IMR-90 (cell line): ENCODE results near the gene ITPK1. TPM values are rescaled to one million over a fixed set of nuclear protein-coding genes. Genes with fewer than 3 reads are reported as not detected.

ENCODE experiments used
- ATAC-seq: fragments of 200-7000 bp; cut with Tn5 transposase; 2 replicates; pipeline ENCODE4 v1.9.1; 2020; ENCODE audit warnings: low read depth, mild to moderate bottlenecking, moderate library complexity
- BruUV-seq: library from RNA; stranded (reverse); fragments of 400-500 nt; replicated peaks from 2 replicates; lab custom pipeline; 2021; lab: Mats Ljungman, UMichigan
- CTCF ChIA-PET: fragments of 300-600 bp; formaldehyde crosslinking; extraction: SDS; loops from one replicate; lab custom pipeline; 2021; ENCODE audit warnings: antibody characterized with exemption; lab: Yijun Ruan, JAX
- POLR2A ChIA-PET: fragments of 300-600 bp; sonication (Branson Sonifier 250); formaldehyde crosslinking; loops from one replicate; lab custom pipeline; 2022; ENCODE audit warnings: antibody characterized with exemption; ENCODE audit not compliant: unreplicated experiment; lab: Charles Lee
- DNase-seq: peaks from one replicate; pipeline ENCODE4 v3.0.0; 2013
- H2AFZ ChIP-seq: replicated peaks from 2 replicates; pipeline ENCODE3; 2013; ENCODE audit warnings: low read length, mild to moderate bottlenecking; ENCODE audit not compliant: poor library complexity
- H2AK5ac ChIP-seq: 2 replicates; pipeline ENCODE4 v1.6.1; 2013; ENCODE audit warnings: low read depth, low read length, inconsistent platforms
- H2AK9ac ChIP-seq: replicated peaks from 2 replicates; pipeline ENCODE3; 2013; ENCODE audit warnings: mild to moderate bottlenecking, low read depth, low read length, moderate library complexity; ENCODE audit not compliant: poor library complexity
- H2BK120ac ChIP-seq: 2 replicates; pipeline ENCODE4 v1.6.1; 2013; ENCODE audit warnings: low read depth, low read length, inconsistent platforms
- H2BK15ac ChIP-seq: 3 replicates; pipeline ENCODE4 v1.6.1; 2013; ENCODE audit warnings: low read depth, low read length, inconsistent platforms
- H2BK20ac ChIP-seq: 2 replicates; pipeline ENCODE4 v1.6.1; 2013; ENCODE audit warnings: low read depth, mild to moderate bottlenecking, inconsistent platforms, low read length, moderate library complexity
- H2BK5ac ChIP-seq: 2 replicates; pipeline ENCODE4 v1.6.1; 2013; ENCODE audit warnings: mild to moderate bottlenecking, low read depth, low read length, inconsistent platforms; ENCODE audit not compliant: poor library complexity, severe bottlenecking
- H3K14ac ChIP-seq: replicated peaks from 2 replicates; pipeline ENCODE4 v1.6.1; 2013; ENCODE audit warnings: low read depth, low read length, inconsistent platforms
- H3K18ac ChIP-seq: 2 replicates; pipeline ENCODE4 v1.6.1; 2013; ENCODE audit warnings: low read depth, low read length, control low read depth
- H3K23ac ChIP-seq: 2 replicates; pipeline ENCODE4 v1.6.1; 2013; ENCODE audit warnings: low read depth, low read length, inconsistent platforms
- H3K27ac ChIP-seq: 2 replicates; pipeline ENCODE4 v1.5.1; 2013; ENCODE audit warnings: mild to moderate bottlenecking, control low read depth, low read length; ENCODE audit not compliant: insufficient read depth
- H3K27me3 ChIP-seq: 2 replicates; pipeline ENCODE4 v1.6.1; 2013; ENCODE audit warnings: low read length; ENCODE audit not compliant: control insufficient read depth, insufficient read depth
- H3K36me3 ChIP-seq: 2 replicates; pipeline ENCODE4 v1.6.1; 2013; ENCODE audit warnings: low read length, mixed read lengths; ENCODE audit not compliant: control insufficient read depth, insufficient read depth
- H3K4ac ChIP-seq: 2 replicates; pipeline ENCODE4 v1.6.1; 2013; ENCODE audit warnings: low read depth, low read length, inconsistent platforms
- H3K4me1 ChIP-seq: 2 replicates; pipeline ENCODE4 v1.6.1; 2013; ENCODE audit warnings: low read length, mixed read lengths; ENCODE audit not compliant: control insufficient read depth, insufficient read depth
- H3K4me2 ChIP-seq: 2 replicates; pipeline ENCODE4 v1.6.1; 2013; ENCODE audit warnings: low read depth, mild to moderate bottlenecking, control low read depth, low read length, moderate library complexity
- H3K4me3 ChIP-seq: 2 replicates; pipeline ENCODE4 v1.5.1; 2013; ENCODE audit warnings: low read depth, mild to moderate bottlenecking, control low read depth, low read length, moderate library complexity; ENCODE audit not compliant: insufficient read depth
- H3K56ac ChIP-seq: 2 replicates; pipeline ENCODE4 v1.6.1; 2013; ENCODE audit warnings: low read length, inconsistent platforms; ENCODE audit not compliant: insufficient read depth; ENCODE audit errors: extremely low read depth
- H3K79me1 ChIP-seq, 2 experiments: 2 replicates each; pipeline ENCODE4 v1.6.1; 2013; ENCODE audit warnings: low read length in 2 of 2, inconsistent platforms in 1 of 2, low read depth in 1 of 2
- H3K9ac ChIP-seq: 2 replicates; pipeline ENCODE4 v1.6.1; 2013; ENCODE audit warnings: low read depth, low read length, control low read depth
- H3K9me1 ChIP-seq: 2 replicates; pipeline ENCODE4 v1.6.1; 2013; ENCODE audit warnings: low read length, inconsistent platforms; ENCODE audit not compliant: insufficient read depth
- H3K9me3 ChIP-seq: 2 replicates; pipeline ENCODE4 v1.6.1; 2013; ENCODE audit warnings: low read length; ENCODE audit not compliant: control insufficient read depth, insufficient read depth
- H4K20me1 ChIP-seq: 2 replicates; pipeline ENCODE4 v1.6.1; 2013; ENCODE audit warnings: low read length, inconsistent platforms; ENCODE audit not compliant: insufficient read depth
- H4K5ac ChIP-seq: 2 replicates; pipeline ENCODE4 v1.6.1; 2013; ENCODE audit warnings: mild to moderate bottlenecking, low read depth, low read length, control low read depth
- H4K8ac ChIP-seq, 2 experiments: 2 replicates each; pipeline ENCODE4 v1.6.1; 2013; ENCODE audit warnings: low read depth in 2 of 2, low read length in 2 of 2, control low read depth in 1 of 2, inconsistent platforms in 1 of 2
- H4K91ac ChIP-seq: 2 replicates; pipeline ENCODE4 v1.6.1; 2013; ENCODE audit warnings: low read depth, low read length, inconsistent platforms; ENCODE audit not compliant: insufficient read depth
- BHLHE40 ChIP-seq: fragments of 150-350 bp; IDR thresholded peaks from 2 replicates; pipeline ENCODE4 v1.6.1; 2016; ENCODE audit warnings: mild to moderate bottlenecking, low read depth, low read length
- CEBPB ChIP-seq: IDR thresholded peaks from 2 replicates; pipeline ENCODE4 v1.6.1; 2012; ENCODE audit warnings: low read depth, low read length, improper control_type of control experiment
- CHD1 ChIP-seq: IDR thresholded peaks from 2 replicates; pipeline ENCODE4 v1.6.1; 2012; ENCODE audit warnings: low read depth, low read length, improper control_type of control experiment
- FOS ChIP-seq: fragments of 150-350 bp; IDR thresholded peaks from 2 replicates; pipeline ENCODE4 v1.6.1; 2016; ENCODE audit warnings: low read depth, low read length
- MAFK ChIP-seq: IDR thresholded peaks from 2 replicates; pipeline ENCODE4 v1.6.1; 2012; ENCODE audit warnings: low read depth, low read length, improper control_type of control experiment
- MAZ ChIP-seq: IDR thresholded peaks from 2 replicates; pipeline ENCODE4 v1.6.1; 2012; ENCODE audit warnings: low read depth, mild to moderate bottlenecking, low read length, improper control_type of control experiment, moderate library complexity, borderline replicate concordance
- MXI1 ChIP-seq: IDR thresholded peaks from 2 replicates; pipeline ENCODE4 v1.6.1; 2012; ENCODE audit warnings: low read depth, mild to moderate bottlenecking, low read length, moderate library complexity, borderline replicate concordance
- NFE2L2 ChIP-seq: fragments of 150-350 bp; IDR thresholded peaks from 2 replicates; pipeline ENCODE4 v1.6.1; 2016; ENCODE audit warnings: low read depth, mild to moderate bottlenecking, low read length
- POLR2A ChIP-seq: IDR thresholded peaks from 2 replicates; pipeline ENCODE4 v1.6.1; 2012; ENCODE audit warnings: mild to moderate bottlenecking, low read depth, low read length
- RCOR1 ChIP-seq: IDR thresholded peaks from 2 replicates; pipeline ENCODE4 v1.6.1; 2012; ENCODE audit warnings: mild to moderate bottlenecking, low read length, improper control_type of control experiment; ENCODE audit not compliant: insufficient replicate concordance
- SMC3 ChIP-seq: fragments of 150-350 bp; IDR thresholded peaks from 2 replicates; pipeline ENCODE4 v1.6.1; 2016; ENCODE audit warnings: low read depth, mild to moderate bottlenecking, antibody characterized with exemption, low read length, moderate library complexity
- WGBS, 2 experiments: methylation state at CpG; one replicate each; pipeline versions ENCODE4 v1.1.5 to v1.1.7; 2013; ENCODE audit warnings: missing lambda C conversion rate in 2 of 2; ENCODE audit not compliant: insufficient read length in 1 of 2; ENCODE audit errors: extremely low coverage in 2 of 2; 5-methylcytosine and 5-hydroxymethylcytosine counted together
- dilution Hi-C: fragments of 300-500 bp; cut with HindIII; formaldehyde crosslinking; loops from one replicate; pipeline ENCODE4 v1.14.3; 2018; ENCODE audit warnings: low sequenced_read_pairs; ENCODE audit not compliant: unreplicated experiment
- in situ Hi-C: fragments of 300-500 bp; cut with MboI; formaldehyde crosslinking; loops from 3 replicates; pipeline ENCODE4 v1.14.3; 2019; ENCODE audit warnings: low sequenced_read_pairs, inconsistent platforms, mixed read lengths
- intact Hi-C: fragments of 100-400 bp; cut with micrococcal nuclease; formaldehyde crosslinking; loops from 2 replicates; pipeline ENCODE4 v1.10.0; 2022
- polyA plus RNA-seq, 3 experiments: library from polyadenylated mRNA; depleted of rRNA; stranded (reverse); fragments of >200 nt; gene quantifications; 2 replicates each; pipeline ENCODE4 v1.2.3, GENCODE V29; 2012; ENCODE audit warnings: low replicate concordance in 1 of 3
- total RNA-seq: library from RNA; depleted of rRNA; stranded (reverse); fragments of >200 nt; gene quantifications from 2 replicates; pipeline ENCODE4 v1.2.3, GENCODE V29; 2012

The ITPK1 gene
- total and polyA plus RNA-seq, 2 of the 4 experiments (the other 2 are of a cell fraction): 21.7 to 26.9 TPM

DNA sequence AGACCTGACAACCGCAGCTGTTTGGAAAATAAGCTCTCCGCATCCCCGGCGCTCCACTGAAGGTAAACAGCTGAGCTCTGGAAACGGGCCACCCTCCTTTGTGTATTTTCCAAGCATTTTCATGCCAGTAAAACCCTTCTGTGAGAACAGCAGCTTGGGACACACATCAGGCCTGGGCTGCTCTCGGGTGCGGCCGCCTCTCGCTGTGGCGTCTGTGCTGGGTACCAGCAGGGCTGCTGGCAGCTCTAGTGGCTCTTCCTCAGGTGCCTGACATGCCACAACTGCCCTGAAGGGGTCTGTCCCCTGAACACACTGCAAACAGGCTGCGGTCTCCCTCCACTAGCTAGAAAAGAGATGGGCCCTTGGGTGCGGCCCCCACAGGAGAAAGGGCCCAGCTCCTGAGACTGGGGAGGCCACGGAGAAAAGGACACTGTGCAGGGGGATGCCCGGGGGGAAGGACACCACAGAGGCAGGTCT, 96.3 kb downstream of the ITPK1 start:
- no TSS peak for BruUV-seq
- Histone ChIP-seq H2BK120ac (no peak overlapping the region), H3K27me3 (no peaks in the 10 kb centered on the region), H4K5ac (no peak overlapping the region), H2AK9ac (no peak overlapping the region), H3K36me3 (no peaks in the 10 kb centered on the region), H2AFZ (no peak overlapping the region), H3K4me3 (no peak overlapping the region), H2BK5ac (no peak overlapping the region), H3K79me1 (no peaks in the 10 kb centered on the region), H3K4ac (no peak overlapping the region), H4K8ac (no peak overlapping the region), H3K9me3 (no peaks in the 10 kb centered on the region), H2BK20ac (no peak overlapping the region), H3K9me1 (no peaks in the 10 kb centered on the region; the same call in 1 of the 2 replicates), H3K4me1 (no peaks in the 10 kb centered on the region), H4K91ac (no peak overlapping the region), H3K9ac (no peak overlapping the region), H3K56ac (no peak overlapping the region), H3K27ac (no peak overlapping the region), H3K18ac (no peak overlapping the region), H3K14ac (no peak overlapping the region), H2BK15ac (no peak overlapping the region), H2AK5ac (no peak overlapping the region), H3K23ac (no peak overlapping the region), H3K4me2 (no peak overlapping the region), H4K20me1 (no peaks in the 10 kb centered on the region)
- ChIA-PET CTCF (interaction anchor here (0.6 kb wide), 1 partner anchor 38 kb away, joined by 3 read pairs; no protein-coding TSS in a partner anchor), POLR2A (no interaction called here)
- ATAC-seq (no peak; the same call in 1 of the 2 replicates), DNase-seq (no peak)
- 70% methylated on average over 12 of the region's 14 CpGs; no CpG with 5 or more reads in 1 of the 2 experiments for WGBS, 2 experiments
- dilution Hi-C loops: no loop called here
- no peak for TF ChIP-seq NFE2L2
- TF ChIP-seq POLR2A: no peak
- no peak for TF ChIP-seq MAFK
- TF ChIP-seq FOS: no peak
- TF ChIP-seq MXI1: no peak
- no peak for TF ChIP-seq SMC3
- no peak for TF ChIP-seq RCOR1
- no peak for TF ChIP-seq BHLHE40
- no peak for TF ChIP-seq CEBPB
- no peak for TF ChIP-seq MAZ
- no peak for TF ChIP-seq CHD1
- in situ Hi-C loops: no loop called here
- intact Hi-C loops: no loop called here
